ENCODE results near the gene PKNOX2.

The PKNOX2 gene

GRCh38 chr11:125341676-125342075 is 177.1 kb downstream of the PKNOX2 start:
- peak; percentile 33 for DNase-seq (ENCODE audit: low spot score)

DNA sequence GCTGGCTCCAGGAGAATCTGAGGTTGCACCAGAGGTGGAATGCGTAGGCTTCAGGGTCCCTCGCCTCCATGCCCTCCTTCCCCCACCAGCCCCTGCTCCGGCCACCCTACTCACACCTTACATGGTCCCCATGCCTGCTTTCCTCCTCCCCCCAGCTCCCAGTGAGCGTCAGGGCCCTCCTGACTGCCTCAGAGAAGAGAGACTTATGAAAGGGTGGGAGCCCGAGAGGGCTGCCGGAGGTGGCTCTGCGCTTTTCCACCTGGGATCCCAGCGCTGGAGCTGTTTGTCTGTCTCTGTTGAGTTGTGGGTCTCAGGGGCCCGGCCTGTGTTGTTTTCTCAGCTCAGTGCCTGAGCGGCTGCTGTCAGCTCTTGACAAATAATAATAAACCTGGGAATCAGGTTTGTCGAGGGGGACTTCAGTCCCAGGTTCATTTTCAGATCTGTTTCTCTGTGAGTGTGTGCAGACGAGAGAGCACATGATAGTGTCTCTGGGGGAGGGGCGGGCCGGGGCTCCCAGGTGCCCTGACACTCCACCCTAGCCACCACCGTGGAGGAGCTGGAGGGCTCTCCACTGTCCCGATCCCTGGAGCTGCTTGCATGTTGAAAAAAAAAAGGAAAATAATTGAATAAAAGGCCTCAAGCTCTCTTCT is 177.9 kb downstream of the PKNOX2 start:
- DNase-seq (ENCODE audit: low spot score): peak; percentile 49

DNA sequence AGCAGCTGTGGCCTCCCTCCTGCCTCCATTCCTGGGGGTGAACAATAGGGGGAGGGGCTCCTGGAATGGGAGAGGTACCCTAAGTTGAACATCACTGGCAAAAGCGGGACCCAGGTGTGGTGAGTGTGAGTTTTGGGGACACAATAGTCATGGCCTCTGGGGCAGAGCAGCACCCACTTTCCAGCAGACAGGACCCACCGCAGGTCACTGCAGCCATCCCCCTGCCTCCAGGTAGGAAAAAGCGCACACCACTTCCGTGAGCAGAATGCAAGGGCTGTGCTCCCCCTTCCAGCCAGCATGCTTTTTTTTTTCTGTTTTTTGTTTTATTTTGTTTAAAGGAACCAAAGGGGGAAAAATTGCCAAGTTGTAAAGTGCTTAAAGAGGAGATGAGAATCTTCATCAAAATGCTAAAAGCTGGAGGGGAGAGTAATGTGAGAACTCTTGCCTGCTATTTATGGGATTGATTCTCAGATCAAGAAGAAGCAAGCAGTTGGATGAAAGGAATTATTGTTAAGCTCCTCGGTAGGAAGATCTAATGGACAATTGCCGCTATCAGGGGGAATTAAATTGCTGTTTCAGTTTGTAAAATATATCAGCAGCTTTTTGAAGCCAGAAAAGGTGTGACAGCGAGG is 178.7 kb downstream of the PKNOX2 start:
- DNase-seq (ENCODE audit: low spot score): no peak

- DNase-seq (ENCODE audit: low spot score): no peak
These were observed 179.2 kb downstream of the PKNOX2 start for GRCh38 chr11:125343718-125344131.

- DNase-seq (ENCODE audit: low spot score): no peak
These were observed 180.4 kb downstream of the PKNOX2 start for GRCh38 chr11:125344846-125345420.

DNA sequence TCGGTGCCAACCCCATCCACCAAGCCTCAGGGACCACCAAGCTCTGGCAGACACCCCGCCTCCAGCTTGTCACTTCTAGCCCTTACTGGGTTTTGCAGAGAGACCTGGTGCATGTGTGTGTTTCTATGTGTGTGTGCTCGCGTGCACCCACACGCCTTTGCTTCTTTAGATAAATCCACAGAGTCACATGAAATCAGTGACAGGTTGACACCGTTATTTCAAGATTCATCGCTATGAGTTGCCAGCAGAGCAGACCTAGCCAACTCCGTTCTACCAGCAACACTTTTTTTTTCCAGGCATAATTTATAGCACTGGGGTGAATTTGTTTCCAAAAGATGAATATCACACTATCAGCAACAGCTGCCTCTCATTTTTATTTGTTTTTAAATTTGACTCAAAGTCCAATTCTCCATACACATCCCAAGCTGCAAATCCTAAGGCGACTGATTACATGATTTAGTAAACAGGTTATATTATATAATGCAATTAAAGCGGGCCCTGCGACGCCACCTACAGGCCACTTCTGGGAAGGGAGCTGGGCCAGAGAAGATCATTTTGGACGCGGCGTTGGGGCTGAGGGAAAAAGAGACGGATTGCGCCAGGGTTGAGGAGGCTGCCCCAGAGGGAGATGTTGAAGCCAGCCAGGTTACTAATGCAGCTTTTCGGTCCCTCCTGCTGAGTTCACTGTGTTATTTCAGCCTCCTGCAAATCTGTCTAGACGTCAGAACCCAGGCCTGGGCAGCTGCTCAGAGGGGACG is 181.0 kb downstream of the PKNOX2 start:
- DNase-seq (ENCODE audit: low spot score): peak; percentile 80

DNA sequence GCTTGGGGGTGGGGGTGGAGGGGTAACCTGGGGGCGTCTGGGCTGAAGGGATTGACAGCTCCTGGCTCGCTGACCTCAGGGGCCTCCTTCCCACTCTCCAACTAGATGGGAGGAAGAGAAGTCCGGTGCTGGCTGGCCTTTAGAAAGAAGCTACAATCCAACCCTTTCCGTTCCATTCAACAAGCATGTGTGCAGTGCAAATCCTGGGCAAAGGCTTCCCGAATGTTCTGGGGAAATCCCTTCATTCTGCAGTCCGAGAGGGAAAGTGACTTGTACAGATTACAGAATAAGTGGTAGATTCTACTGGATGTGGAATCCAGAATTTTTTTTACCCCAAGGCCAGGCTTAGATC is 181.6 kb downstream of the PKNOX2 start:
- no peak for DNase-seq (ENCODE audit: low spot score)

DNA sequence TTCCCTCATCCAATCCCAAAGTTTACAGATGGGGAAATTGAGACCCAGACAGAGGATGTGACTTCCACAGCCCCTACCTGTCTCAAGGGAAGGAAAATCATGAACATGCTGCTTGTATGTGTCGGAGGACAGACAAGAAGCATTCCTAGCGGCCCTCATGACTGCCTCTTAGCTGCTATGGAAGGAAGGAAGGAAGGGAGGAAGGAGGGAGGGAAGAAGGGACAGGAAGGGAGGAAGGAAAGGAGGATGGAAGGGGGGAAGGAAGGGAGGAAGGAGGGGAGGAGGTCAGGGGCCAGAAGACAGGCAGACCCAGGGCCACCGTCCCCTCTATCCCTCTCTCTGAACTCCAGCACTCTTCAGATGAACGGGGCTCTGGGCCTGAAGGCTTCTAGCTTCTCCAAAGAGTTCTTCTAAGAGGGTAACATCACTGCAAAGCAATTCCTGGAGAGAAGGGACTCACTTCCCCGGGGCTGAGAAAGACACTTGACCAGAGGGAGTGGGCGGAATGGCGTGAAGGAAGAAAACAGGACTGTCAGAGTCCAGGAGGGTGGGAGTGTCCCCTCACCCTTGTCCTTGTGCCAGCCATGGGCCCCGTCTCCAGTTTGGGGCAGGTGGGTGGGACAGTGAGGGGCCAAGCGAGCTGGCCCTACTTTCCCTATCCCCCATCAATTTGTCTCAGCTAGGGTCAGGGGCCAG is 182.2 kb downstream of the PKNOX2 start:
- DNase-seq (ENCODE audit: low spot score): no peak

- DNase-seq (ENCODE audit: low spot score): no peak
These were observed 182.7 kb downstream of the PKNOX2 start for GRCh38 chr11:125347261-125347585.

GRCh38 chr11:125348141-125348651 is 183.6 kb downstream of the PKNOX2 start:
- no peak for DNase-seq (ENCODE audit: low spot score)

GRCh38 chr11:125348674-125349309 is 184.2 kb downstream of the PKNOX2 start:
- DNase-seq (ENCODE audit: low spot score): peak; percentile 82

GRCh38 chr11:125350206-125351032 is 185.9 kb downstream of the PKNOX2 start:
- DNase-seq (ENCODE audit: low spot score): no peak

GRCh38 chr11:125351033-125351867 is 186.7 kb downstream of the PKNOX2 start:
- DNase-seq (ENCODE audit: low spot score): no peak

- DNase-seq (ENCODE audit: low spot score): no peak
These were observed 187.3 kb downstream of the PKNOX2 start for GRCh38 chr11:125351868-125352250.

GRCh38 chr11:125356797-125357196 is 192.2 kb downstream of the PKNOX2 start:
- DNase-seq (ENCODE audit: low spot score): no peak

DNA sequence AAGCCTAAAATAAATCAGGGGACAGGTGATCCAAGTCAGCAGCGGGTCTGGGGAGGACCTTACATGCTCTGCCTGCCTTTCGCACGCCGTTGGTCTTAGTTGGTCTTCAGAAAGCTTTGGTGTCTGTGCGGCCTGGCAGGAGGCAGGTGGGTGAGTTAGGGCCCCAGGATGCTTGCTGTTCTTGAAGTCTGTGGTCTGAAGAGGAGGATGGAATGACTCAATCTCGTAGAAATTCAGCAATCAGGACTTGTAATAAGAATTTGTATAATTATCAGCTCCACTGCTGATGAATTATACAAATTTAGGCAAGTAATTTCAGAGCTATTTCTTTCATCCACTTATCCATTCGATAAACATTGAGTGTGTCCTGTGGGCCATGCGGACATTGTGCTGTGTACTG is 193.0 kb downstream of the PKNOX2 start:
- DNase-seq (ENCODE audit: low spot score): no peak

DNA sequence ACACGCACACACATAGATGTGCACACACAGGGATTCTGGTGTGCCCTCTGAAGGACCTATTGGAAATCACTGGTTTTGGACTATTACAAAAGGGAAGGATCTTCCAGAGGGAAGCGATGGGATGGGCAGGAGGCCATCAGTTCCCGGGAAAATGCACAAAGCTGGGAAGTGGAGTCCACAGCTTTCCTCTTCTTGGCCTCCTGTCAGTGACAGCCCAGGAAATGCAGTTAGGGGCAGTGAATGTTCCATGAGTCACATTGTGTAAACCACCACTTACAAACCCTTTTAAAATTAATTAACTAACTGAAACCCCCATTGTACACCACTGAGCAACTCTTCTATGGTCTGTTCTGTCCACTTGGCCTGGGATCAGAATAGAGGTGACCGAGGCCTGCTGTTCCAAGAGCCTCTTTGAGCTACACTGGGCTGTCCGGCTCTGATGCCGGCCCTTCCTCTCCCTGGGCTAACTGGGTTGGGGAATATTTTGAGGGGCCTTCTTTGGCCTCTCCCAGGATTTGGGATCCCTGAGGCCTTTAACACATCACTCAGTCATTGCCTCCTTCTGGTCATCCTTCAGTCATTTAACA is 193.8 kb downstream of the PKNOX2 start:
- DNase-seq (ENCODE audit: low spot score): no peak

- no peak for DNase-seq (ENCODE audit: low spot score)
These were observed 194.6 kb downstream of the PKNOX2 start for GRCh38 chr11:125359130-125359529.

DNA sequence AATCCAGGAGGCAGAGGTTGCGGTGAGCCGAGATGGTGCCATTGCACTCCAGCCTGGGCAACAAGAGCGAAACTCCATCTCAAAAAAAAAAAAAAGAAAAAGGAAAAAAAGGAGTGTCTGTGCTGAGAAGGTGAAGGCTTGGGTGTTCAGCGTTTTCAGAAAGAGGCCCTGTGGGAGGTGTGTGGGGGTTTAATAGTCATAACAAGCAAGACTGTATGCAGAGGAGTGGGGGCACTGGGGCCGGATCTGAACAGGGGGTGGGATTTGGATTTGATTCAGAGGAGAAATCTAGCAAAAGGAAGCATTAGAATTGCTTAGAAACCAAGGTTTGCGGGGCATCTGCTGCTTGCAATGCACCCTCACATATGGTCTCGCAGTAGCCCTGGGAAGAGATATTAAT is 195.5 kb downstream of the PKNOX2 start:
- DNase-seq (ENCODE audit: low spot score): no peak

Data from left forelimb (tissue), 1 donor.